GM19239 (cell line): Measurements from ENCODE around the gene MMP14.
"Not testable (repeated sequence)": the region's sequence is repeated elsewhere in the genome, so short reads cannot be mapped to it uniquely, and the experiment has no call there.

Experiments
- DNase-seq: peaks from one replicate; pipeline ENCODE4 v3.0.0; 2011; ENCODE audit warnings: low spot score; ENCODE audit not compliant: insufficient read length
- FAIRE-seq: peaks from 2 replicates; lab custom pipeline; 2011; peaks lifted over from hg19 to GRCh38; lab: Jason Lieb, UNC

MMP14 gene

GRCh38 chr14:22813145-22813544 lies 23.2 kb upstream of the MMP14 start:
- DNase-seq (no peak), FAIRE-seq (no peak)

- DNase-seq (no peak), FAIRE-seq (no peak)
Observed at GRCh38 chr14:22814373-22814772, 22.0 kb upstream of the MMP14 start.

GRCh38 chr14:22814941-22815713 lies 21.3 kb upstream of the MMP14 start, which contains the start of gene SLC7A7:
Gene SLC7A7 (minus strand): TSS chr14:22815435. CDS start chr14:22813398, 2,037 bp downstream.
- FAIRE-seq (no peak), DNase-seq (no peak)

- FAIRE-seq (peak; percentile 79), DNase-seq (no peak)
Observed at GRCh38 chr14:22819151-22819988, 17.0 kb upstream of the MMP14 start.

GRCh38 chr14:22820731-22821130 lies 15.7 kb upstream of the MMP14 start:
- FAIRE-seq: no peak
- no peak for DNase-seq

- FAIRE-seq: no peak
Observed at GRCh38 chr14:22821193-22822015, 15.0 kb upstream of the MMP14 start.

GRCh38 chr14:22822016-22822570 lies 14.3 kb upstream of the MMP14 start:
- FAIRE-seq: no peak
- DNase-seq: no peak

More at GRCh38 chr14:22821193-22822015, 15.0 kb upstream of the MMP14 start:
- DNase-seq: no peak

- FAIRE-seq (peak; percentile 14), DNase-seq (no peak)
Observed at GRCh38 chr14:22822571-22823098, 13.8 kb upstream of the MMP14 start.

- no peak for FAIRE-seq
- no peak for DNase-seq
Observed at GRCh38 chr14:22824711-22825359, 11.6 kb upstream of the MMP14 start.

GRCh38 chr14:22829076-22829660 lies 7.2 kb upstream of the MMP14 start:
- not testable (repeated sequence) for DNase-seq, FAIRE-seq

GRCh38 chr14:22829661-22830442 lies 6.5 kb upstream of the MMP14 start, which contains the start of gene MRPL52:
Gene MRPL52 (plus strand): TSS chr14:22829887. CDS start chr14:22829913, 26 bp downstream.
- FAIRE-seq (peak; percentile 85), DNase-seq (peak; percentile 82)

GRCh38 chr14:22830443-22831010 lies 5.9 kb upstream of the MMP14 start:
- DNase-seq (no peak), FAIRE-seq (no peak)

GRCh38 chr14:22835505-22835904 lies 880 bp upstream of the MMP14 start:
- DNase-seq (peak; percentile 1), FAIRE-seq (no peak)

GRCh38 chr14:22837114-22837749 lies 847 bp downstream of the MMP14 start:
- FAIRE-seq (no peak), DNase-seq (peak; percentile 34)

- peak; percentile 2 for DNase-seq
- no peak for FAIRE-seq
Observed at GRCh38 chr14:22837750-22838538, 1.6 kb downstream of the MMP14 start.

GRCh38 chr14:22838631-22839041 lies 2.3 kb downstream of the MMP14 start:
- FAIRE-seq: peak; percentile 4
- DNase-seq: no peak
